ENCODE measurements around the gene EFCAB11.

EFCAB11 gene

GRCh38 chr14:89807892-89808291, 146.6 kb downstream of the EFCAB11 start:
- DNase-seq, result no peak

GRCh38 chr14:89807151-89807550, 147.4 kb downstream of the EFCAB11 start:
- no peak for DNase-seq

GRCh38 chr14:89806451-89806850, 148.1 kb downstream of the EFCAB11 start:
- no peak for DNase-seq

GRCh38 chr14:89805501-89805900, 149.0 kb downstream of the EFCAB11 start:
- no peak for DNase-seq

- DNase-seq, result no peak
Measured at GRCh38 chr14:89803542-89803941, 151.0 kb downstream of the EFCAB11 start.

- DNase-seq, result no peak
Measured at GRCh38 chr14:89801136-89801535, 153.4 kb downstream of the EFCAB11 start.

- no peak for DNase-seq
Measured at GRCh38 chr14:89798212-89798773, 156.2 kb downstream of the EFCAB11 start.

GRCh38 chr14:89797148-89797547, 157.4 kb downstream of the EFCAB11 start:
- DNase-seq, result no peak

GRCh38 chr14:89794096-89794495, 160.4 kb downstream of the EFCAB11 start:
- DNase-seq, result no peak

GRCh38 chr14:89793367-89793716, 161.2 kb downstream of the EFCAB11 start:
- DNase-seq, result no peak

- DNase-seq, result no peak
Measured at GRCh38 chr14:89792489-89793366, 161.8 kb downstream of the EFCAB11 start.

GRCh38 chr14:89787525-89787924, 167.0 kb downstream of the EFCAB11 start:
- no peak for DNase-seq

GRCh38 chr14:89781046-89781445, 173.5 kb downstream of the EFCAB11 start:
- no peak for DNase-seq

- DNase-seq, result no peak
Measured at GRCh38 chr14:89779707-89780106, 174.8 kb downstream of the EFCAB11 start.

- no peak for DNase-seq
Measured at GRCh38 chr14:89775946-89776345, 178.6 kb downstream of the EFCAB11 start.

GRCh38 chr14:89775151-89775550, 179.4 kb downstream of the EFCAB11 start:
- no peak for DNase-seq

GRCh38 chr14:89773644-89774316, 180.8 kb downstream of the EFCAB11 start:
- peak; percentile 60 for DNase-seq

- no peak for DNase-seq
Measured at GRCh38 chr14:89773151-89773550, 181.4 kb downstream of the EFCAB11 start.

GRCh38 chr14:89771251-89771650, 183.3 kb downstream of the EFCAB11 start:
- DNase-seq, result no peak

- DNase-seq, result peak; percentile 64
Measured at GRCh38 chr14:89767861-89768268, 186.7 kb downstream of the EFCAB11 start.

- DNase-seq, result no peak
Measured at GRCh38 chr14:89767131-89767530, 187.4 kb downstream of the EFCAB11 start.

GRCh38 chr14:89765346-89765745, 189.2 kb downstream of the EFCAB11 start:
- no peak for DNase-seq

- no peak for DNase-seq
Measured at GRCh38 chr14:89760086-89760485, 194.4 kb downstream of the EFCAB11 start.

GRCh38 chr14:89757313-89757939, 197.1 kb downstream of the EFCAB11 start:
- DNase-seq, result no peak
